Right renal cortex interstitium (tissue), 3 donors: ENCODE data around the gene TMEM108. TPM values are rescaled to one million over a fixed set of nuclear protein-coding genes. Genes with fewer than 3 reads are reported as not detected.

ENCODE experiments used
- DNase-seq, 3 donors: peaks; one replicate each; pipeline ENCODE4 v3.0.0-alpha.2; 2013; ENCODE audit warnings: low read depth in 3 of 3, low spot score in 2 of 3
- polyA plus RNA-seq, 3 donors: library from polyadenylated mRNA; unstranded; fragments of 120-200 nt; gene quantifications; one replicate each; pipeline ENCODE4 v1.2.1, GENCODE V29; 2013; ENCODE audit not compliant: insufficient read length in 3 of 3

TMEM108 gene
- polyA plus RNA-seq, 3 donors, result 1.5 to 3.2 (median 2.3) TPM

DNA sequence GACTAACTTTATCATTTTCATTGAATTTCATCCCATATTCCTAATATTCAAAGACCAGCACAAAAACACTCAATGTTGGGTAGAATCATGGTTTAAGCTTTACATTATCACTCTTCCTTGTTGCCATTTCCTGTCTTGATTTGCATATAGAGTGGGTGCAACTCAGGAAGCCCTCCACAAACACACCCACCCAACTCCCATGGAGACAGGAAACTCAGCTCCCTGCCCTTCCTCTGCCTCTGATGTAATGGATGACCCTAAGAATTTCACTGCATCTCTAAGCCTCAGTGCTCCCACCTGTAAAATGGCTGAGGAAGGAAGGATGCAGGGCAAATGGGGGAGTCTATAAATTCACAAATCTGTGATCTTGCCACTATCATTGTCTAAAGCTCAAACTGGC is 263.5 kb downstream of the TMEM108 start:
- DNase-seq, result no peak

DNA sequence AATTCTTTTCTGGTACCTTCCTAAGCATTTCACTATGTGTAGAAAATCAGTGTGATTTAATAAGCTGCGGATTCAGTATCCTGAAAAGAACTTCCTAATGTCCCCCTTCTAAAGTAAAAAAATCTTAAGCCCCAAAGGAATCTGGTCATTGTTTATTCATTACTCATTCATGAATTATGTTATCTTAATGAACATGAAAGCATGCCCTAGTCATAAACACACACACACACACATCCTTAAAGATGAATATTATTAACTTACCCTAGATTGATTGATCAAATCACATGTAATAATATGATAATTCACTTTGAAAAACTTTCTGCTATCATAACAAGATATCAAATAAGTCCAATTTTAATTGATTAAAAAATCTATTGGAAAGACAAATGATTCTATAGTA is 265.2 kb downstream of the TMEM108 start:
- no peak for DNase-seq

DNA sequence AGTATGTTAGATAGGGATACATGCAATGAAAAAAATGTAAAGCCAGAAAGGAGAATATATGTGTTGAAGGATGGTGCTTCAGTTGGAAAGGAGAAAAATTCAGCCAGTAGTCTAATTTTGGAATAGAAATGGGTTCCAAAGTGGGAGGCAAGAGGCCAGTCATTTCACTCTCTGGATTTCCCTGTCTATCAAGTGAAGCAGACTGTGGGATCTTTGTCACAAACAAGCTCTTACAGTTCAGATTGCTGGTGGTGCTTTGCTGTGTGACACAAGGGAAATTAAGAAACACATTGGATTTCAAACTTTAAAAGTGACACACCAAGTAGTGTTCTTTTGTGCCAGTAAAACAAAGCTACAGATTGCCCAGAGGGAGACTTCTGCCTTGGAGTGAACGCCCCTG is 279.7 kb downstream of the TMEM108 start:
- DNase-seq, result no peak

DNA sequence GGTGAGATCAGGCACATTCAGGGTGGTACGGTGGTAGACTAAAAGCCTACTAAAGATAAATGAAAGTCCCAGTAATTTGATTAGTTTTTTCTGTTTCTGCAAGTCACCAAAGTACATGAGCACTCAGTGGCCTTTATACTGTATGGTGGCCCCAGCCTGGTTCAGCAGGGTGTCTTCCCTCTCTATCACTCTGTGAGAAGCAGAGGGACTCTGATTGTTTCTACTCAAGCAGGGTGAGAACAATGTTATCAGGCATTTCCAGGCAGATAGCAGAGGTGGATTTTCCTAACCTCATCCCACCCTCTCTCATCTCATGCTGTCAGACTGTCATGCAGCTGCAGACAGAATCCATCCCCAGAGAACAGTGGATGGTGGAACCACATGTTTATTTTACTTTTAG is 290.2 kb downstream of the TMEM108 start:
- DNase-seq, result no peak

DNA sequence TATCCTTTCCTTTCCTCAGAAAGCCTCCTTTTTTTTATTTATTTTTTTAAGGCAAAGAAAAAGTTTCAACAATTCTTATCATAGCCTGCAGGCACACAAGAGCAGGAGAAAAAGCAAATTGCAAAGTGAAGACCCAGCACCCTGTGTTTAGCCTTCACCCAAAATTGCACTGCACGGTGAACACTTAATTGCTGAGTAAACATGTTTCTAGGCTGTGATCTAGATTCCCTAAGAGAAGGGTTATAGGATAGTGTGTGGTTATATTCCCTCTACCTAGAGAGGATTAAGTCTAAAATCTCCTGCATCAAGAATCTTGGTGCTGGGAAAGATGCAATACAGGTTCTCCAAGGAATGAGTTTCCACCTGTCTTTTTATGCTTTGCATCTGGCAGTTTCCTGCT is 291.4 kb downstream of the TMEM108 start:
- DNase-seq, result no peak

DNA sequence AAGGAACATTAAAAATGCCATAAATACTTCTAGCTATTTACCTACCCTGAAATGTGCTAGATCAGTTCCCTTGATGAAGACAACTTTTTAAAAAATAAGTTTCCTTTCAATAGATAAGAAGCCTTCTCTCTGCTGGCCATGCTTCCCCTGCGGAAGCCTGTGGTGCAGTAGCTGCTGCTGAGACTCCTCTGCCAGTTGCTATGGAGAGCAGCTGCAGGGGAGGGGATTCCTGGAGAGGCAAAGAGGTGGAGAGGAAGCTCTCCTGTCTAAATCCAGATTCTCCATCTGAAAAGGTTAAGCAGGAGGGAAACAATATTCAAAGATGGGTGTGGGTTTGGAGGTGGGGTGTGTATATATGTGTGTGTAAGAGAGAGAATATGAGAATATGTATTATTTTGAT is 291.9 kb downstream of the TMEM108 start:
- DNase-seq, result no peak

DNA sequence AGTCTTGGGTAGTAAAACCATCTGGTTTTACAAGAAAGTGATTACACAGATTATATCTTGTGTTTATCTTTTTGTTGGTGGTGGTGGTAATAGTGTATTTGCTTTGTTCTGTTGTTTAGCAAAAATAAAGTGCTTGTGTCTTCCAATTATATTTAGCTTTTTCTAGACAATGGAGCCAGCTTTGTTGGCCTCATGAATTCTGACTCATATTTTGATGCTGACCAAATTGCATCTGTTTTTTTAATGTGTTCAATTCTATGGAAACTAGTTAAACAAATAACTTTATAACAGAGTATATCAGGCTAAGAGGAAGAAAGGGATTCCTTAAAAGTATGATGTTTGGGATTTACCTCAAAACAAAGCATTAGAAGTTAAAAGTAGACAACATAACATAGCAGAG is 292.3 kb downstream of the TMEM108 start:
- DNase-seq, result no peak

DNA sequence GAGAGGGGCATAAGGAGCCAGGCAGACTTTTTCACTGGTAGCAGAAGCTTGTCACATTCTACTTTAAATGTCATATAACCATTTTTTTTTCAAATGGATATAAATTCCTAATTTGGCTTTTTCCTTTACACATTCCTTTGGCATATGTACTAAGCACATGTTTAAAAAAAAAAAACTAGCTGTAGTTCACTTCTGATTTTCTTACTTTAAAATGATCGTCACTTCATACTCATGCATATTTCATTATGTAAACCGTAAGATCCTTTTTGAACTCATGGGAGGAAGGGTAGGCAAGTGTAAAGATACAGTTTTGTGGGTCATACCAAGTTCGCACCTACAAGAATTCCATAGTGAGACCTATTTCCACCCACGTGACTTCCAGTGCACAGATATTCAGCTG is 316.5 kb downstream of the TMEM108 start:
- no peak for DNase-seq

DNA sequence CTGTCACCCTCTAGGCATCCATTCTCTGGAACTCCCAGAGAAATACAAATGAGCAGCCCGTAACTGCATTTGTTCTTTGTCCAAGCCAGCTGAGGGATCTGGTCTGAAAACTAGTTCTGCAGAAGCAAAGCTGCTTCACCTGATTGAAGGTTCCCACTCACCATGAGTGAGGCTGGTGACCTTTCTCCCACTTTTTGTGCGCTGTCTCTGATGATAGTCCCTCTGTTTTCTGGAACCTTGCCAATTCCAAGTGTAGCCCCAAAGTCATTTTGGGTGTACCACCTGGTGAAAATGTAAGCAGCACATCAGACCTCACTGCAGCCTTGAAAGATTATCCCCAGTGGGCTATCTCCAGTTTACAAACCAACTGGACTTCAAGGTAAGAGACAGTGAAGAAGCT is 322.3 kb downstream of the TMEM108 start:
- DNase-seq, result no peak

DNA sequence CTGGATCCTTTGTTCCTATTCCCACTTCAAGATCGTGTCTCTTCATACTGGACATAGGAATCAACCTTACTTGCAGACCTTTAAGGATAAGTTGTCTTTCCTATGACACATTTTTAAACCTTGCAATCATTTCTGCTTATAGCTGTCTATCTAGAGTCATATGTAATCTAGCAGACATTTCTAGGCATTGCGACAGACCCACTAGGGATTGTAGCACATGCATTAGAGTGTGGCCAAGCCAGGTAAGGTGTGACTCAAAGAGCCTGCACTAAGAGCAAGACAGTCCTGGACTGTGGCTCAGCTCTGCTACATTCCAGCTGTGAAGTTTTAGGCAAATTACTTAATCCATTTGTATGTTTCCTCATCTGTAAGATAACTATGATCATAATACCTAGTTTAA is 322.8 kb downstream of the TMEM108 start:
- DNase-seq, result no peak

DNA sequence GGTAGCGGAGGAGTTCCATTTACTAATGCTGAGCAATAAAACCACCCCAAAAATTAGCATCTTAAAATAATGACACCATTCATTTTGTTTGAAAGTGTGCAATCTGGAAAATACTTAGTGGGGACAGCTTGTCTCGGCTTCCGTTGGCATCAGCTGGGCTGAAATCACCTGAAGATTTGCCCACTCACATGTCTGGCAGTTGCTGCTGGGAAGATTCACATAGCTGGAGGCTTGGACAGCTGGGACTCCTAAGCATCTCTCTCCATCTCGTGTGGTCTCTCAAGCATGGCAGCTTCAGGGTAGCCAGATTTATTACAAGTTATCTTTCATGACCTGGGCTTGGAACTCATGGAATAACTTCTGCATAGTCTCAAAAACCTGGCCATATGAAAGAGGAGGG is 323.2 kb downstream of the TMEM108 start:
- DNase-seq, result no peak

DNA sequence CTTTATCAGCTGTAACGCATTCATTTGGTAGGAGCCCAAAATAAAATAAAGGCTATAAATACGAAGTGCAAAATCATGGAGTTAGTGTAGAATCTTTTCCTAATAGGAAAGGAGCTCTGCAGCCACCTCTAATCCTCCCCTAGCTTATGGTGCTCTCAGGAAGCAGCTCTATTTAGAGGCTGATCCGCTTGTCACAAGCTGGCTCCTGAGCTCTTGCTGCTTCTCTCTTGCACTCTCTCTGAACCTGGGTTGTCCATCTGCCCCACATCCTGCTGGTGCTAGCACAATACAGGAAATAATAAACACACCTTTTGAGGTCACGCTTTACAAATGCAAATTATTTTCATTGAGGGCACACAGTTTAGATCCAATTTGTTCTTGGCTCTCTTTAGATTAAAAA is 324.3 kb downstream of the TMEM108 start:
- no peak for DNase-seq

DNA sequence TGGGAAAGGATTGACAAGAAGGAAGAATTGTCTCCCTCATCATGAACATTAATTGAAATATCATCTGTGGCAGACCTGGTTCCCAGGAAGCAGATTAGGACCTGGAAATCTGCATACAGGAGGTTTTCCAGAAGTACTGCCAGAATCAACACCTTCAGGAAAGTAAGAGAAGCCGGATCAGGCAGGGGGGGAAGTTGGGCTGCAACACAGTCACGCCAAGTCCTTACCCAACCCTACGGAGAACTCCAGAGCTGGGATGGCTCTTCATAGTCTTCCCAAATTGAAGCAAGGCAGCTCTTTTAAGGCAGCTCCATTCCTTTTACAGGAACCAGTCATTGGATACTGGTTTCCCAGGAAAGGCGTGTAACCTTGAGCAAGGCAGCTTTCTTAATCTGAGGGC is 326.5 kb downstream of the TMEM108 start:
- DNase-seq, result no peak

DNA sequence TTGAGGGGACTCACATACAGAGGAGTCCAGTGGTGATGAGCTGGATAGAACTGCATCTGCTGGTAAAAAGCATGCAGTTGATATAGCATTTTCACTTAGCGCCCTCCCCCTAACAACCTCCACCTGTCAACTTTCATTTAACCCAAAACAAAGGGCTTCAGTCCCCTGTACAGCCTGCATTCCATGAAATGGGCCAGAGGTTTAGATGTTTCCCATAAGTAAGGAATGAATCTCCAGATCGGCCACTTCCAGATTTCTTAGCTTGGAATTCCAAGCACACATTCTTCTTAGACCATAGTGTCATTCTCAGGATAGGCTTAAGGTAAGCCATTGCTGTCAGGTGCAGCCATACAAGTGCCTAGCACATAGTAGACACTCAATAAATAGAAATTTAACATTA is 328.7 kb downstream of the TMEM108 start:
- no peak for DNase-seq

DNA sequence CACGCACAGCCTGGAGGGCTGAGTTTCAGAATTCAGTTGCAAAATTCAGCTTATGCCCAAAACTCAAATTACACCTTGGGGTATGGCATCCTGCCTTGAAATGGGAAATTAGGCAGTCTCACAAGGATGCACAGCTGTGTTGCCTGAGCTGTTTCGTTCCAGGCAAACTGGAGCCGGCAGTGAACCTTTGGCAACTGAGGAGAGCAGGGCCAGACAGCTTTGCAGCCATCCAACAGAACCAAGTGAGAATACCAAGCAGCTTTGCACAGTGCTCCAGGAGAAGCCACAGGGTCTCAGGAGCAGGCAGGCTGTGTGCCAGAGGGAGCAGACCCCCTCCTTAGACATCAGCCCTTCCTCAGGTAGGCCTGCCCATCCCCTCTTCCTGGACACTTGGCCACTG is 329.2 kb downstream of the TMEM108 start:
- DNase-seq, result no peak

DNA sequence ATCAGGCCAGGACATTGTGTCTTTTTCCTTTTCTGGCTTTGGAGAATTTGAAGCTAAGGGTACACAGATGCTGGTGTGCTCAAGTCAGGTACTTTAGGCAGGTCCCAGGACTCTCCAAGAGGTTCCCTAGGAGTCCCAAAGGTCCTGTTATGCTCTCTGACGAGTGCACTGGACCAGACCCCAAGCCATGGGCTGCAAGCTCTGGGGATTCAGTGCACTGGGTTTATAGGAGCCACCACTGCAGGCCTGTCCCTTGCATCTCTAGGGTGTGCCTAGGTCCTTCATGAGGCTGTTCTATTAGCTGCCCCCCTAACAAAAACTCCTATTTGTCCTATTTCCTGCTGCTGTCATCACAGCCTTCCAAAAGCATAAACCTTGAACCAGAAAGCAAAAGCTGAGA is 329.8 kb downstream of the TMEM108 start:
- no peak for DNase-seq

DNA sequence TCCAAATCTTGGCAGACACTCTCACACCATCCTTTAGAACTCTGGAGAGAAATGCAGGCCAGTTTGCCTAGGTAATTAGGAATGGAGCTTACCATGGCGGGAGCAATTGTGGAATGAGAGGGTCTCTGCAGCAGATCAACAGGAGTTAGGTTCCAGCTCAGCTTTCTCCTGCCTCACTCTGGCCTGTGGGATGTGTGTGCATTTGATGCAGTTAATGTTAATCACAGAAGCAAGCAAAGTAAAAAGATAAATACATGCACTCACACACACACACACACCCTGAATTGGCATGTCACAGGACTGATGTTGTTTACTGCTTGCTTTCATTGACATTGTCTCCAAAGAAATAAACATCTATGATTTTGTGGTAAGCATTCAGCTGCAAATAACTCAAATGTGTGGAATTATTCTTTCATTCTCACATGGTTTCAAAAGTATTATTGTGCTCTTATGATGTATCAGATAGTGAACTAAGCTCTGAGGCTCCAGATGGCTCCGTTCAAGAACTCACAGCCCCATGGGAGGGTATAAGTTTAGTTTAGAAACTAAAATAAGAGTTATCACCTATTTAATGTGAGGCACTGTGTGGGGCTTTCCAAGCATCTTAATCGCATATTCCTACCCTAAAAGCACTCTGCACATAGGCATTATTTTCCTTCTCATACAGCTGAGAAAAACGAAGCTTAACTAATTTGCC is 330.3 kb downstream of the TMEM108 start:
- no peak for DNase-seq

DNA sequence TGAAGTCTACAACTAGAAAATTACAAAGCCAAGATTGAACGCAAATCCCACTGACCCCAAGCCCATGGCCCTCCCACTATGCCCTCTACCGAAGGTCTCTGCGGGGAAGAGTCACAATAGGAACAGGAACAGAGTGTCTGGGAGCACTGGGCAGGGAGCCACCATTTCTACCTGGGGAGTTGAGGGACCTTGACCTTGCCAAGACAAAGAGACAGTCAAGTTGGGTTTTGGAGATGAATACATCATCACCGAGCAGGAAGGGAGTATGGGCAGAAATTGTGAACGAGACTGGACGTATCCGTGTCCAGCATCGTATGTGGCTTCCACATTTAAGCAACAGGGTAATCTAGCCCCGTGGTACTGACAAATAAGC is 330.9 kb downstream of the TMEM108 start:
- DNase-seq, result no peak

DNA sequence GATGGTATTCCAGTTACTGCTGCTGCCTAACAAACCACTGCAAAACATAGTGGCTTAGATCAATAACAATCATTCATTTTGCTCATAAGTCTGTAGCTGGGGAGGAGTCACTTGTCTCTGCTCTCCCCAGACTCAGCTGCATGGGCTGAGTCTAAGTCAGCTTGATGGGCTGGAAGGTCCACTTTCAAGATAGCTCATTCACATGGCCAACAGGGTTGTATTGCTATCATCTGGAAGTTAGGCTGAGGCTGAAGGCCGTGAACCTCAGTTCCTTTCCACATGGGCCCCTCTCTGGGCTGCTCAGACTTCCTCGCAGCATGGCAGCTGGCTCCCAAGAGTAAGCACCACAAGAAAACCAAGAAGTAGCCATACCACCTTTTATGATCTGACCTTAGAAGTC is 333.0 kb downstream of the TMEM108 start:
- no peak for DNase-seq

DNA sequence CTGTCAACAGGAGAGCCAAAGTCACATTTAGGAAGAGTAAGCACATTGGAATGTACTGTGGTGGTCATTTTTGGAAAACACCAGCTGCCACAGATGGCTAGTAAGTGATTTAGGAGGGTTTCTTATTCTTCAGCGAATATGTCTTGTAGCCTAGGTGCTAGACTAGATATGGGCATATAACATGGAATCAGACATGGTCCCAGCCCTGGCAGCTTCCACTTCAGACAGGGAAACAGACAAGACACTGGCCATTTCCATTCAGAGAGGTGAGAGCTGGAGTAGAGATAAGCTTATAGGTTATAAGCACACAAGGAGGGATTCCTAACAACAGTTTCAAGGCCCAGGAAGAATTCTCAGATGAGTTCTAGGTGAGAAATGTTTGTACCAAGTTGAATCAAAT is 333.5 kb downstream of the TMEM108 start:
- DNase-seq, result no peak

DNA sequence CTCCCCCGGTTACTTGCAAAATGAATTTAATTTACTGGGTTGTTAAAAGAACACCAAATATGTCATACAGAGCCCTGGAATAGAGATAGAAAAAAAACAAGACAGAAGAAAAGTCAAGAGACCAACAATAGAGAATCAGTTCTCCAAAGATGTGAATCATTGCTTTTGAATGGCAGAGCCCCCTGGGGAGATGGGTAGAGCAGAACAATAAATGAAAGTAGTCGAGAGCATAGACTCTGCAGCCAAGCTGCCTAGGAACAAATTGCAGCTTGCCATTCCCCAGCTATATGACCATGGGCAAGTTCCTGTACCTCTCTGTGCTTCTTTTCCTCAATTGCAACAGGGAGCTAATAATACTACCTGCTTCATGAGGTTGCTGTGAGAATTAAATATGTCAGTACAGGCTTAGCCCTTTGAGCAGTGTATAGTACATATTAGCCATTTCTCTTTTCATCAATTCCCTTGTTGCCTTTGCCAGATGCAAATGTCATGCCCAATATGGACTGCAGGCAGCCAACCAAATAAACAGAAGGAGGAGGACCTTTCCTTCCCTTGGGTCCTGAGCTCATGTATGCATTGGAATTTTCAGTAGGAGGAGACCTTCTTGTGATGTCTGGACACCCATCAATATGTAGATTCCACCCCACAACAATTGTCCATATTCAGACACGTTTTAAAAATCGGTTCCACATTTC is 336.7 kb downstream of the TMEM108 start:
- no peak for DNase-seq

DNA sequence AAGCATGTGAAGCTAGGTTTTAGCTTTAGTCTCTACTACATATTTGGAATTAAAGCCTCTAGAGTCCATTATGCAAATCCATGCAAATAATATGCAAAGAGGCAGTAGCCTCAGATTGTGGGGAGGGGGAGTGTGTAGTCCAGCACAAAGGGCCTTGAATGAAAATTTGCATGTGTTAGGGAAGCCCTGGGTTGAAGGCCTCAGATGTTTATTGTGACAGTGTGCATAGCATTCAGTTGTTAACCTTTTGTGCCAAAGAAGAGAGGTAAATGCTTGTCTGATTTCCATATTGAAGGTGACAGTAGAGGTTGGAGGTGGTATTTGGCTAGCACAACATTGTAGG is 337.2 kb downstream of the TMEM108 start:
- DNase-seq, result no peak

DNA sequence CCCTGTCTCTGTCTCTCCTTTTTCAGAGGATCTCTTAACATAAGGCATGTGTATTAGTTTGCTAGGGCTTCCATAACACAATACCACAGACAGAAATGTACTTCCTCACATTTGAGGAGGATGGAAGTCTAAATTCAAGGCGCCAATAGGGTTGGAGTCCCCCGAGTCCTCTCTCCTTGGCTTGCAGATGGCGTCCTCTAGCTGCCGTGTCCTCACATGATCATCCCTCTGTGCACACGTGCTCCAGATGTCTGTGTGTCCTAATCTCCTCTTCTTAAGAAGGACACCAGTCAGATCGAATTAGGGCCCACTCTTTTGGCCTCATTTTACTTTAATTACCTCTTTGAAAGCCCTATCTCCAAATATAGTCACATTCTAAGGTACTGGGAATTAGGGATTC is 338.6 kb downstream of the TMEM108 start:
- no peak for DNase-seq
